Measurements from ENCODE around the gene OSBPL5. TPM values are rescaled to one million over a fixed set of nuclear protein-coding genes. Genes with fewer than 3 reads are reported as not detected.

Gene OSBPL5
- total RNA-seq, 4 donors from 2014 or later: 59.6 to 119 (median 71.7) TPM

- Histone ChIP-seq H3K4me1 (no peaks in the 10 kb centered on the region), H3K4me3 (no peak overlapping the region), H3K27me3 (no peaks in the 10 kb centered on the region), H3K9me3 (no peaks in the 10 kb centered on the region), H3K27ac (replicated peaks in 1 of 4) (no peak overlapping the region), H3K36me3 (no peaks in the 10 kb centered on the region)
- 88% methylated on average over 17 of the region's 17 CpGs for WGBS
- DNase-seq (ENCODE audit: extremely low spot score): no peak
- TF ChIP-seq EP300 (IDR thresholded peaks at IDR 0.05) (no peak), POLR2AphosphoS5 (IDR thresholded peaks at IDR 0.05) (no peak), POLR2A (IDR thresholded peaks at IDR 0.05; ENCODE audit: low read depth) (no peak), CTCF (IDR thresholded peaks at IDR 0.05) (no peak)
- intact Hi-C loops (cut with DNase I): no loop called here
These were observed 23.5 kb upstream of the OSBPL5 start for GRCh38 chr11:3188496-3189195.

GRCh38 chr11:3186166-3186953 lies 21.2 kb upstream of the OSBPL5 start:
- WGBS: 84% methylated on average over 11 of the region's 11 CpGs
- no peak overlapping the region for H3K4me3 ChIP-seq
- no peak overlapping the region for H3K27ac ChIP-seq (replicated peaks in 1 of 4)
- H3K4me1 ChIP-seq: no peaks in the 10 kb centered on the region
- no peaks in the 10 kb centered on the region for H3K36me3 ChIP-seq
- H3K27me3 ChIP-seq: no peaks in the 10 kb centered on the region
- no peak for DNase-seq (ENCODE audit: extremely low spot score)
- intact Hi-C loops (cut with DNase I): no loop called here
- TF ChIP-seq POLR2A (IDR thresholded peaks at IDR 0.05; ENCODE audit: low read depth) (no peak), EP300 (IDR thresholded peaks at IDR 0.05) (no peak), POLR2AphosphoS5 (IDR thresholded peaks at IDR 0.05) (no peak), CTCF (IDR thresholded peaks at IDR 0.05) (no peak)
- no peaks in the 10 kb centered on the region for H3K9me3 ChIP-seq

- intact Hi-C loops (cut with DNase I): no loop called here
- no peaks in the 10 kb centered on the region for H3K27me3 ChIP-seq
- H3K4me3 ChIP-seq: no peak overlapping the region
These were observed 19.7 kb upstream of the OSBPL5 start for GRCh38 chr11:3184732-3185347.

GRCh38 chr11:3183523-3183922 lies 18.4 kb upstream of the OSBPL5 start:
- intact Hi-C loops (cut with DNase I): no loop called here
- 67% methylated on average over 5 of the region's 6 CpGs for WGBS
- no peaks in the 10 kb centered on the region for H3K27me3 ChIP-seq
- no peak overlapping the region for H3K27ac ChIP-seq (replicated peaks in 1 of 4)
- no peak for TF ChIP-seq CTCF (IDR thresholded peaks at IDR 0.05)
- TF ChIP-seq POLR2AphosphoS5 (IDR thresholded peaks at IDR 0.05): no peak
- TF ChIP-seq EP300 (IDR thresholded peaks at IDR 0.05): no peak
- TF ChIP-seq POLR2A (IDR thresholded peaks at IDR 0.05; ENCODE audit: low read depth): no peak
- H3K4me3 ChIP-seq: no peak overlapping the region
- H3K4me1 ChIP-seq: no peaks in the 10 kb centered on the region
- H3K36me3 ChIP-seq: no peaks in the 10 kb centered on the region
- H3K9me3 ChIP-seq: no peaks in the 10 kb centered on the region
- no peak for DNase-seq (ENCODE audit: extremely low spot score)

More at GRCh38 chr11:3184732-3185347, 19.7 kb upstream of the OSBPL5 start:
- TF ChIP-seq POLR2A (IDR thresholded peaks at IDR 0.05; ENCODE audit: low read depth) (no peak), CTCF (IDR thresholded peaks at IDR 0.05) (no peak), POLR2AphosphoS5 (IDR thresholded peaks at IDR 0.05) (no peak), EP300 (IDR thresholded peaks at IDR 0.05) (no peak)
- Histone ChIP-seq H3K27ac (replicated peaks in 1 of 4) (no peak overlapping the region), H3K4me1 (no peaks in the 10 kb centered on the region), H3K36me3 (no peaks in the 10 kb centered on the region), H3K9me3 (no peaks in the 10 kb centered on the region)
- DNase-seq (ENCODE audit: extremely low spot score): no peak
- 84% methylated on average over 11 of the region's 11 CpGs for WGBS
